NB4 (cell line): ENCODE results near the gene LBX1.

ENCODE experiments used
- DNase-seq: peaks from one replicate; pipeline ENCODE4 v3.0.0; 2010; ENCODE audit warnings: low read depth
- H3K4me3 ChIP-seq: one replicate; pipeline ENCODE4 v1.5.1; 2011; ENCODE audit warnings: mild to moderate bottlenecking, low read depth, low read length, moderate library complexity
- CTCF ChIP-seq: IDR thresholded peaks from one replicate; pipeline ENCODE4 v1.5.1; 2012; ENCODE audit warnings: low read depth, low read length
- MAX ChIP-seq: IDR thresholded peaks from 2 replicates; pipeline ENCODE4 v1.6.1; 2011; ENCODE audit warnings: low read depth, low read length
- MYC ChIP-seq: IDR thresholded peaks from 2 replicates; pipeline ENCODE4 v1.6.1; 2011; ENCODE audit warnings: low read depth, low read length
- POLR2A ChIP-seq: IDR thresholded peaks from 2 replicates; pipeline ENCODE4 v1.6.1; 2011; ENCODE audit warnings: mild to moderate bottlenecking; ENCODE audit not compliant: insufficient read length; ENCODE audit errors: extremely low read depth

LBX1 gene

GRCh38 chr10:101246639-101247038, 17.4 kb upstream of the LBX1 start:
- DNase-seq: no peak
- TF ChIP-seq POLR2A (no peak), MYC (no peak), CTCF (no peak), MAX (no peak)
- H3K4me3 ChIP-seq: no peak overlapping the region

- DNase-seq: peak; percentile 44
- TF ChIP-seq POLR2A (no peak), MYC (no peak), MAX (no peak), CTCF (no peak)
- H3K4me3 ChIP-seq: no peak overlapping the region
These were observed 15.2 kb upstream of the LBX1 start for GRCh38 chr10:101244321-101245050.

GRCh38 chr10:101241840-101242707, 12.8 kb upstream of the LBX1 start:
- no peak for DNase-seq
- TF ChIP-seq CTCF (no peak), POLR2A (no peak), MAX (no peak), MYC (no peak)
- no peak overlapping the region for H3K4me3 ChIP-seq

GRCh38 chr10:101238732-101239105, 9.5 kb upstream of the LBX1 start:
- peak; percentile 88 for TF ChIP-seq CTCF
- no peak for TF ChIP-seq MYC
- TF ChIP-seq MAX: no peak
- no peak for TF ChIP-seq POLR2A
- peak; percentile 44 for DNase-seq
- H3K4me3 ChIP-seq: no peak overlapping the region

- TF ChIP-seq MAX: no peak
- TF ChIP-seq POLR2A: no peak
- TF ChIP-seq CTCF: no peak
- no peak for TF ChIP-seq MYC
- H3K4me3 ChIP-seq: no peak overlapping the region
- DNase-seq: no peak
These were observed 8.9 kb upstream of the LBX1 start for GRCh38 chr10:101237982-101238731.
